Liver (tissue), 3 donors: ENCODE measurements around the gene PDE4B.

Experiments used
- ATF3 ChIP-seq: IDR thresholded peaks from 2 replicates; pipeline ENCODE4 v1.6.1; 2016; ENCODE audit warnings: antibody characterized with exemption
- CTCF ChIP-seq: fragments of 150-350 bp; IDR thresholded peaks from 2 replicates; pipeline ENCODE4 v1.5.1; 2017; ENCODE audit warnings: improper control_type of control experiment, low read depth, low read length; ENCODE audit not compliant: missing input control
- FOXA1 ChIP-seq: IDR thresholded peaks from 2 replicates; pipeline ENCODE4 v1.6.1; 2016; ENCODE audit warnings: antibody characterized with exemption
- GABPA ChIP-seq, 2 donors: IDR thresholded peaks in 1 of 2; conservative IDR thresholded peaks in 1 of 2; 2 replicates each; pipeline ENCODE4 v1.6.1; 2016; ENCODE audit warnings: antibody characterized with exemption in 2 of 2, mild to moderate bottlenecking in 1 of 2, moderate library complexity in 1 of 2
- HNF4G ChIP-seq: IDR thresholded peaks from 2 replicates; pipeline ENCODE4 v1.6.1; 2016; ENCODE audit warnings: antibody characterized with exemption
- MAX ChIP-seq: IDR thresholded peaks from 2 replicates; pipeline ENCODE4 v1.6.1; 2016; ENCODE audit warnings: antibody characterized with exemption
- REST ChIP-seq: IDR thresholded peaks from 2 replicates; pipeline ENCODE4 v1.6.1; 2016; ENCODE audit warnings: antibody characterized with exemption, mild to moderate bottlenecking
- RXRA ChIP-seq, 2 donors: IDR thresholded peaks; 2 replicates each; pipeline ENCODE4 v1.6.1; 2017 to 2018; ENCODE audit warnings: antibody characterized with exemption in 2 of 2, mild to moderate bottlenecking in 1 of 2
- SP1 ChIP-seq: IDR thresholded peaks from 2 replicates; pipeline ENCODE4 v1.6.1; 2018; ENCODE audit warnings: antibody characterized with exemption, mild to moderate bottlenecking
- TAF1 ChIP-seq: conservative IDR thresholded peaks from 2 replicates; pipeline ENCODE4 v1.6.1; 2016; ENCODE audit warnings: antibody characterized with exemption, mild to moderate bottlenecking
- ZBTB33 ChIP-seq: IDR thresholded peaks from 2 replicates; pipeline ENCODE4 v1.6.1; 2016; ENCODE audit warnings: antibody characterized with exemption
- donor health status: healthy.
- donor health status: healthy.

- TF ChIP-seq CTCF (no peak), FOXA1 (no peak), RXRA (IDR thresholded peaks at IDR 0.05) (no peak), HNF4G (no peak), SP1 (no peak), ZBTB33 (no peak), MAX (no peak), TAF1 (no peak), REST (no peak), GABPA (IDR thresholded peaks at IDR 0.05 in 1 of 2, conservative IDR thresholded peaks at IDR 0.05 in 1 of 2) (no peak), ATF3 (no peak)
Observed at GRCh38 chr1:66143651-66144050, 351.0 kb downstream of the PDE4B start.
